K562 (cell line): ENCODE results near the gene P2RY11. TPM values are rescaled to one million over a fixed set of nuclear protein-coding genes. Genes with fewer than 3 reads are reported as not detected.

Experiments used
- BRD9 ChIP-seq: fragments of 450-650 bp; IDR thresholded peaks from 2 replicates; pipeline ENCODE4 v1.6.1; 2018; ENCODE audit warnings: low read depth; ENCODE audit not compliant: partially characterized antibody
- CHAMP1 ChIP-seq: fragments of 450-650 bp; IDR thresholded peaks from 2 replicates; pipeline ENCODE4 v1.6.1; 2016; ENCODE audit warnings: mild to moderate bottlenecking
- E2F1 ChIP-seq: sonication (generic); formaldehyde crosslinking; IDR thresholded peaks from 2 replicates; pipeline ENCODE4 v1.8.1; 2023; ENCODE audit warnings: mild to moderate bottlenecking, missing genetic modification reagents, moderate library complexity
- ELF4 ChIP-seq: fragments of 450-650 bp; formaldehyde crosslinking; IDR thresholded peaks from 2 replicates; pipeline ENCODE4 v1.4.0; 2022; ENCODE audit warnings: missing genetic modification characterization
- FOXJ3 ChIP-seq: sonication (generic); formaldehyde crosslinking; IDR thresholded peaks from 2 replicates; pipeline ENCODE4 v1.4.0; 2020; ENCODE audit warnings: mild to moderate bottlenecking, missing genetic modification reagents
- HCFC1 ChIP-seq: IDR thresholded peaks from 2 replicates; pipeline ENCODE4 v1.6.1; 2012; ENCODE audit warnings: low read depth, low read length, improper control_type of control experiment
- HDAC6 ChIP-seq: IDR thresholded peaks from 2 replicates; pipeline ENCODE4 v1.6.1; 2012; ENCODE audit warnings: low read depth, mild to moderate bottlenecking, control low read depth, inconsistent platforms, low read length, moderate library complexity
- HNRNPH1 ChIP-seq: fragments of 200-400 bp; formaldehyde crosslinking; optimal IDR thresholded peaks from 2 replicates; pipeline ENCODE3; 2017; ENCODE audit warnings: low read depth, mild to moderate bottlenecking, low read length, moderate library complexity
- KDM4B ChIP-seq, 2 experiments: fragments of 450-650 bp in 1 of 2; sonication (generic) in 1 of 2; IDR thresholded peaks; 2 replicates each; pipeline ENCODE4 v1.6.1; 2016 to 2017; ENCODE audit warnings: borderline replicate concordance in 2 of 2, antibody characterized with exemption in 1 of 2, low read depth in 1 of 2, mild to moderate bottlenecking in 1 of 2
- KLF10 ChIP-seq: fragments of 250-450 bp; sonication (Bioruptor Pico); IDR thresholded peaks from 2 replicates; pipeline ENCODE4 v1.6.1; 2021; ENCODE audit warnings: matching md5 sums
- KLF13 ChIP-seq: fragments of 450-650 bp; IDR thresholded peaks from 2 replicates; pipeline ENCODE4 v1.6.1; 2016; ENCODE audit warnings: missing genetic modification characterization, low read depth, mild to moderate bottlenecking, missing compliant biosample characterization, moderate library complexity, borderline replicate concordance
- MYNN ChIP-seq, 2 experiments: sonication (generic); formaldehyde crosslinking in 1 of 2; IDR thresholded peaks; 2 replicates each; pipeline versions ENCODE4 v1.5.0 to v1.6.1; 2016 to 2020; ENCODE audit warnings: antibody characterized with exemption in 1 of 2, missing genetic modification reagents in 1 of 2
- PCBP1 ChIP-seq: fragments of 200-400 bp; formaldehyde crosslinking; IDR thresholded peaks from 2 replicates; pipeline ENCODE4 v1.6.1; 2018; ENCODE audit warnings: mild to moderate bottlenecking, low read depth, low read length; ENCODE audit not compliant: poor library complexity, severe bottlenecking
- RFX1 ChIP-seq: fragments of 450-650 bp; IDR thresholded peaks from 2 replicates; pipeline ENCODE4 v1.6.1; 2016; ENCODE audit warnings: mild to moderate bottlenecking, moderate library complexity
- SAFB ChIP-seq: fragments of 200-400 bp; formaldehyde crosslinking; IDR thresholded peaks from 2 replicates; pipeline ENCODE4 v1.6.1; 2017; ENCODE audit warnings: low read depth, low read length, borderline replicate concordance
- ZFX ChIP-seq: sonication (generic); formaldehyde crosslinking; IDR thresholded peaks from 2 replicates; pipeline ENCODE4 v1.8.0; 2022; ENCODE audit warnings: mild to moderate bottlenecking, missing genetic modification reagents, moderate library complexity
- ZNF23 ChIP-seq: fragments of 250-450 bp; sonication (Bioruptor Pico); IDR thresholded peaks from 2 replicates; pipeline ENCODE4 v1.4.0; 2020; ENCODE audit warnings: mild to moderate bottlenecking
- ZNF408 ChIP-seq: fragments of 250-450 bp; sonication (Bioruptor Pico); IDR thresholded peaks from 2 replicates; pipeline ENCODE4 v1.4.0; 2020; ENCODE audit warnings: low read depth, mild to moderate bottlenecking, moderate library complexity
- polyA plus RNA-seq, 8 experiments: library from polyadenylated mRNA; depleted of rRNA in 4 of 8; stranded (reverse) in 5 of 8; unstranded in 3 of 8; fragments of >200 nt; fragmentation: Nextera tagmentation in 2 of 8; fragmentation: Illumina TruSeq in 1 of 8; extraction: Ambion mirVana in 2 of 8; extraction: Trizol in 1 of 8; gene quantifications; 2 replicates each; pipeline versions ENCODE4 v1.2.1 to v1.2.3, GENCODE V29; 2011 to 2014; ENCODE audit warnings: inconsistent platforms in 1 of 8, missing spikeins in 1 of 8
- total RNA-seq, 7 experiments: library from RNA; depleted of rRNA in 6 of 7; stranded (reverse); fragments of >200 nt in 6 of 7; fragmentation: Illumina TruSeq in 2 of 7; extraction: Trizol in 2 of 7; gene quantifications; 2 replicates each; pipeline versions ENCODE4 v1.2.1 to v1.2.3, GENCODE V29; 2011 to 2021; ENCODE audit warnings: low replicate concordance in 1 of 7
- TF ChIP-seq, protein P1 (sequence below): sonication (generic); formaldehyde crosslinking; IDR thresholded peaks from 2 replicates; pipeline ENCODE4 v1.8.1; 2023; ENCODE audit warnings: mild to moderate bottlenecking, missing genetic modification reagents
- TF ChIP-seq, protein P2 (sequence below): fragments of 250-450 bp; sonication (Bioruptor Pico); IDR thresholded peaks from 2 replicates; pipeline ENCODE4 v1.5.0; 2022; ENCODE audit warnings: mild to moderate bottlenecking
- TF ChIP-seq, protein P3 (sequence below): fragments of 450-650 bp; IDR thresholded peaks from 2 replicates; pipeline ENCODE4 v1.6.1; 2016; ENCODE audit warnings: low read depth, mild to moderate bottlenecking, moderate library complexity

P2RY11 gene
- total and polyA plus RNA-seq, 9 of the 15 experiments (the other 6 are each of a cell fraction or from before 2014, with no cell fraction given): 0.03 to 10.1 (median 1.5) TPM

DNA sequence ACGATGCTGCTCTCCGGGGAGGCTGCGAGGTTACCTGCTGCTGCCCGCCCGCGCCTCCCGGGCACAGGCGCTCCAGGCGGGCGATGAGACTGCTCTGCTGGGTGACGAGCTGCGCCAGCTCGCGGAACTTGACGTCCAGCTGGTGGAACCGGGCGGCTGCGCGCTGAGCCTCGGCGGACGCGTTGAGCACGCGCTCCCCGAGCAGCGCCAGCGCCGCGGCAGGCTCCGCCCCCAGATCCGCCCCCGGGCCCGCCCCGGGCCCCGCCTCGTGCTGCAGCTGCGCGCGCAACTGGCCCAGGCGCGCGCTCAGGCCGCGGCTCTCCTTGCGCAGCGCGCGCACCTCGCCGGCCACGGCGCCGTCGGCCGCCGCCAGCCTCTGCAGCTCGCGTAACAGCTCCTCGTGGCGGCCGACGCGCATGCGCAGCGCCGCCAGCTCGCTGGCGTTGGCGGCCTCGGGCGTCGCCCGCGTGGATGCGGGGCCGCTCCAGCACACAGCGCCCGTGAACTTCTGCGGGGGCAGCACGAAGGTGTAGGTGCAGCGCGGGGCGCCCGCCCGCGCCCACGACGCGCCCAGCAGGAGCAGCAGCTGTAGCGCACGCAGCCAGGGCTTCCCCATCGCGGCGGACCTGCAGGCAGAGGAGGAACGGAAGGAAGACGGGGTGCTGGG is 15.4 kb upstream of the P2RY11 start (continued):
- peak; percentile 88 for TF ChIP-seq SAFB
- TF ChIP-seq ELF4 (CRISPR knock-in tag): no peak
- TF ChIP-seq FOXJ3: no peak
- peak; percentile 85 for TF ChIP-seq PCBP1
- TF ChIP-seq, protein P1, sequence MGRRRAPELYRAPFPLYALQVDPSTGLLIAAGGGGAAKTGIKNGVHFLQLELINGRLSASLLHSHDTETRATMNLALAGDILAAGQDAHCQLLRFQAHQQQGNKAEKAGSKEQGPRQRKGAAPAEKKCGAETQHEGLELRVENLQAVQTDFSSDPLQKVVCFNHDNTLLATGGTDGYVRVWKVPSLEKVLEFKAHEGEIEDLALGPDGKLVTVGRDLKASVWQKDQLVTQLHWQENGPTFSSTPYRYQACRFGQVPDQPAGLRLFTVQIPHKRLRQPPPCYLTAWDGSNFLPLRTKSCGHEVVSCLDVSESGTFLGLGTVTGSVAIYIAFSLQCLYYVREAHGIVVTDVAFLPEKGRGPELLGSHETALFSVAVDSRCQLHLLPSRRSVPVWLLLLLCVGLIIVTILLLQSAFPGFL (CRISPR knock-in tag): no peak
- TF ChIP-seq, protein P2, sequence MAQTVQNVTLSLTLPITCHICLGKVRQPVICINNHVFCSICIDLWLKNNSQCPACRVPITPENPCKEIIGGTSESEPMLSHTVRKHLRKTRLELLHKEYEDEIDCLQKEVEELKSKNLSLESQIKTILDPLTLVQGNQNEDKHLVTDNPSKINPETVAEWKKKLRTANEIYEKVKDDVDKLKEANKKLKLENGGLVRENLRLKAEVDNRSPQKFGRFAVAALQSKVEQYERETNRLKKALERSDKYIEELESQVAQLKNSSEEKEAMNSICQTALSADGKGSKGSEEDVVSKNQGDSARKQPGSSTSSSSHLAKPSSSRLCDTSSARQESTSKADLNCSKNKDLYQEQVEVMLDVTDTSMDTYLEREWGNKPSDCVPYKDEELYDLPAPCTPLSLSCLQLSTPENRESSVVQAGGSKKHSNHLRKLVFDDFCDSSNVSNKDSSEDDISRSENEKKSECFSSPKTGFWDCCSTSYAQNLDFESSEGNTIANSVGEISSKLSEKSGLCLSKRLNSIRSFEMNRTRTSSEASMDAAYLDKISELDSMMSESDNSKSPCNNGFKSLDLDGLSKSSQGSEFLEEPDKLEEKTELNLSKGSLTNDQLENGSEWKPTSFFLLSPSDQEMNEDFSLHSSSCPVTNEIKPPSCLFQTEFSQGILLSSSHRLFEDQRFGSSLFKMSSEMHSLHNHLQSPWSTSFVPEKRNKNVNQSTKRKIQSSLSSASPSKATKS: no peak
- peak; percentile 93 for TF ChIP-seq ZFX (CRISPR knock-in tag)
- TF ChIP-seq HNRNPH1: no peak
- TF ChIP-seq RFX1: no peak
- TF ChIP-seq HCFC1: peak; percentile 49; the same call in 1 of the 2 replicates
- TF ChIP-seq HDAC6: no peak
- TF ChIP-seq ZNF408 (CRISPR knock-in tag): no peak
- TF ChIP-seq KDM4B (IDR thresholded peaks at IDR 0.05; ENCODE audit: borderline replicate concordance in 2 of 2, low read depth in 1 of 2): no peak
- no peak for TF ChIP-seq MYNN (IDR thresholded peaks at IDR 0.05)
- no peak for TF ChIP-seq MYNN (CRISPR knock-in tag; IDR thresholded peaks at IDR 0.05)
- TF ChIP-seq KLF13 (tag): peak; percentile 50; the same call in 1 of the 2 replicates
- TF ChIP-seq ZNF23 (CRISPR knock-in tag): no peak
- TF ChIP-seq CHAMP1: no peak
- 0 out of 2 replicates have a peak, but pooled peaks have one; percentile 35 for TF ChIP-seq E2F1 (CRISPR knock-in tag)
- no peak for TF ChIP-seq KLF10 (CRISPR knock-in tag)
- TF ChIP-seq BRD9: no peak
- TF ChIP-seq, protein P3, sequence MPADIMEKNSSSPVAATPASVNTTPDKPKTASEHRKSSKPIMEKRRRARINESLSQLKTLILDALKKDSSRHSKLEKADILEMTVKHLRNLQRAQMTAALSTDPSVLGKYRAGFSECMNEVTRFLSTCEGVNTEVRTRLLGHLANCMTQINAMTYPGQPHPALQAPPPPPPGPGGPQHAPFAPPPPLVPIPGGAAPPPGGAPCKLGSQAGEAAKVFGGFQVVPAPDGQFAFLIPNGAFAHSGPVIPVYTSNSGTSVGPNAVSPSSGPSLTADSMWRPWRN: no peak
